KMS-11 (cell line): Measurements from ENCODE around the gene CLEC4F.
A peak's percentile ranks its signal among the peaks of the same experiment; 100 is the strongest.

Experiments
- H2AFZ ChIP-seq: fragments of 200-600 bp; sonication (generic); 2 replicates; pipeline ENCODE4 v1.6.1; 2016; ENCODE audit warnings: antibody characterized with exemption, mixed run types, low read depth
- H3K27ac ChIP-seq: fragments of 200-600 bp; sonication (generic); 2 replicates; pipeline ENCODE4 v1.6.1; 2016; ENCODE audit warnings: mild to moderate bottlenecking, mixed run types
- H3K27me3 ChIP-seq: fragments of 200-600 bp; sonication (generic); 2 replicates; pipeline ENCODE4 v1.6.1; 2017; ENCODE audit warnings: mild to moderate bottlenecking, low read depth, mixed run types, moderate library complexity; ENCODE audit not compliant: insufficient read depth
- H3K36me3 ChIP-seq: fragments of 200-600 bp; sonication (generic); 2 replicates; pipeline ENCODE4 v1.6.1; 2017; ENCODE audit warnings: mild to moderate bottlenecking, mixed run types; ENCODE audit not compliant: insufficient read depth
- H3K4me1 ChIP-seq: fragments of 200-600 bp; sonication (generic); 2 replicates; pipeline ENCODE4 v1.6.1; 2016; ENCODE audit warnings: mild to moderate bottlenecking, low read depth, mixed run types; ENCODE audit not compliant: poor library complexity, severe bottlenecking
- H3K4me2 ChIP-seq: fragments of 200-600 bp; sonication (generic); 2 replicates; pipeline ENCODE4 v1.7.0; 2016; ENCODE audit warnings: mild to moderate bottlenecking, mixed run types
- H3K4me3 ChIP-seq: fragments of 200-600 bp; sonication (generic); IDR thresholded peaks from 2 replicates; pipeline ENCODE4 v1.6.1; 2017; ENCODE audit warnings: low read depth, low read length, mixed read lengths; ENCODE audit not compliant: insufficient read depth
- H3K79me2 ChIP-seq: fragments of 200-600 bp; sonication (generic); 2 replicates; pipeline ENCODE4 v1.6.1; 2016; ENCODE audit warnings: low read depth, mixed run types; ENCODE audit not compliant: insufficient read depth
- H3K9ac ChIP-seq: fragments of 200-600 bp; sonication (generic); 2 replicates; pipeline ENCODE4 v1.6.1; 2016; ENCODE audit warnings: mild to moderate bottlenecking, mixed run types
- H4K20me1 ChIP-seq: fragments of 200-600 bp; sonication (generic); 2 replicates; pipeline ENCODE4 v1.6.1; 2016; ENCODE audit warnings: mild to moderate bottlenecking, mixed run types; ENCODE audit not compliant: insufficient read depth
- CTCF ChIP-seq: fragments of 200-600 bp; sonication (generic); conservative IDR thresholded peaks from 2 replicates; pipeline ENCODE4 v1.6.1; 2017; ENCODE audit warnings: low read depth, mild to moderate bottlenecking, antibody characterized with exemption, low read length, moderate library complexity, mixed read lengths

The CLEC4F gene

GRCh38 chr2:70790136-70790828, 30.1 kb downstream of the CLEC4F start, which contains the start of gene FIGLA:
Gene FIGLA, minus strand, starts transcription at chr2:70790643. Its CDS starts 5 bp downstream, at chr2:70790638.
- H3K27me3 ChIP-seq = no peaks in the 10 kb centered on the region; the same call in 1 of the 2 replicates
- no peaks in the 10 kb centered on the region for H3K36me3 ChIP-seq
- H2AFZ ChIP-seq = peak within 1 kb of the TSS; percentile 64
- H4K20me1 ChIP-seq = no peaks in the 10 kb centered on the region
- no peak within 1 kb of the TSS for H3K4me3 ChIP-seq
- no peak for TF ChIP-seq CTCF
- no peak within 1 kb of the TSS for H3K27ac ChIP-seq
- peaks cover 6% of the 10 kb centered on the region for H3K4me1 ChIP-seq
- no peak within 1 kb of the TSS; the same call in 1 of the 2 replicates for H3K4me2 ChIP-seq
- H3K79me2 ChIP-seq = no peaks in the 10 kb centered on the region
- H3K9ac ChIP-seq = no peak within 1 kb of the TSS

GRCh38 chr2:70789304-70790135, 30.9 kb downstream of the CLEC4F start:
- H3K4me3 ChIP-seq = no peak overlapping the region

GRCh38 chr2:70785137-70785911, 35.1 kb downstream of the CLEC4F start:
- no peak overlapping the region for H3K27ac ChIP-seq
- H3K4me1 ChIP-seq = peaks cover 15% of the 10 kb centered on the region
- TF ChIP-seq CTCF = peak; percentile 80
- H4K20me1 ChIP-seq = no peaks in the 10 kb centered on the region
- peak overlapping the region; percentile 14; the same call in 1 of the 2 replicates for H2AFZ ChIP-seq
- no peaks in the 10 kb centered on the region for H3K79me2 ChIP-seq
- H3K9ac ChIP-seq = no peak overlapping the region
- no peaks in the 10 kb centered on the region for H3K36me3 ChIP-seq
- no peak overlapping the region for H3K4me3 ChIP-seq
- H3K27me3 ChIP-seq = no peaks in the 10 kb centered on the region; the same call in 1 of the 2 replicates
- H3K4me2 ChIP-seq = 0 out of 2 replicates have a peak overlapping the region, but pooled peaks have one; percentile 20

More at GRCh38 chr2:70789304-70790135, 30.9 kb downstream of the CLEC4F start:
- no peak overlapping the region for H3K27ac ChIP-seq
- H3K79me2 ChIP-seq = no peaks in the 10 kb centered on the region
- no peaks in the 10 kb centered on the region for H4K20me1 ChIP-seq
- peak; percentile 74 for TF ChIP-seq CTCF
- H3K4me2 ChIP-seq = no peak overlapping the region; the same call in 1 of the 2 replicates
- peak overlapping the region; percentile 64 for H2AFZ ChIP-seq
- no peaks in the 10 kb centered on the region; the same call in 1 of the 2 replicates for H3K27me3 ChIP-seq
- no peaks in the 10 kb centered on the region for H3K36me3 ChIP-seq
- H3K4me1 ChIP-seq = peaks cover 13% of the 10 kb centered on the region
- H3K9ac ChIP-seq = no peak overlapping the region

DNA sequence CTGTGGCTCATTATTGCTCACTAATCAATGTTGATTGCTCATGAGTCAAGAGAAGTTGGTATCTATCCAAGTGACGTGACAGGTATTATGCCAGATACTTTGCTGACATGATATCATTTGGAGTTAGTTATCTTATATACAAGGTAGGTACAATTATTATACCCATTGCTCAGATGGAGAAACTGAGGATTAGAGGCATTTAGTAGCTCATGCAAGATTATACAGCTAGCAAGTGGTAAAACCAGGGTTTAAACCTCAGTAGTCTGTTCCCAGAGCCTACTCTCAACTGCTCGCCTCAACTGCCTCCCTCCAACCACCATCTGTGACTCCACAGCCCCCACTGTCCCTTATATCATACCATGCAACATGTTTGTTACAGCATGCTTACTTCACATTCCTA, 36.1 kb downstream of the CLEC4F start:
- no peaks in the 10 kb centered on the region for H4K20me1 ChIP-seq
- no peaks in the 10 kb centered on the region for H3K79me2 ChIP-seq
- H3K27ac ChIP-seq = no peak overlapping the region
- no peaks in the 10 kb centered on the region; the same call in 1 of the 2 replicates for H3K27me3 ChIP-seq
- H3K36me3 ChIP-seq = no peaks in the 10 kb centered on the region
- no peak overlapping the region for H3K4me3 ChIP-seq
- TF ChIP-seq CTCF = no peak
- H3K4me1 ChIP-seq = peaks cover 15% of the 10 kb centered on the region
- H3K9ac ChIP-seq = no peak overlapping the region
- H3K4me2 ChIP-seq = no peak overlapping the region
- no peak overlapping the region for H2AFZ ChIP-seq
